Neuronal stem cell (in vitro differentiated cells): ENCODE results near the gene RNF4.

ENCODE experiments used
- DNase-seq: peaks from one replicate; pipeline ENCODE4 v3.0.0-alpha.2; 2013; ENCODE audit warnings: low spot score
- H2AFZ ChIP-seq: one replicate; pipeline ENCODE4 v1.6.1; 2013; ENCODE audit warnings: mild to moderate bottlenecking, low read length, inconsistent platforms
- H2AK5ac ChIP-seq: 2 replicates; pipeline ENCODE4 v1.6.1; 2013; ENCODE audit warnings: low read depth, mild to moderate bottlenecking, inconsistent platforms, low read length, moderate library complexity, mixed read lengths
- H2BK120ac ChIP-seq: 2 replicates; pipeline ENCODE4 v1.6.1; 2013; ENCODE audit warnings: low read depth, mild to moderate bottlenecking, inconsistent platforms, low read length, moderate library complexity, mixed read lengths
- H2BK12ac ChIP-seq: one replicate; pipeline ENCODE4 v1.6.1; 2013; ENCODE audit warnings: low read length, inconsistent platforms
- H2BK15ac ChIP-seq: 2 replicates; pipeline ENCODE4 v1.6.1; 2013; ENCODE audit warnings: mild to moderate bottlenecking, low read length, inconsistent platforms, mixed read lengths
- H2BK5ac ChIP-seq: one replicate; pipeline ENCODE4 v1.6.1; 2013; ENCODE audit warnings: inconsistent platforms, mild to moderate bottlenecking, low read length, moderate library complexity
- H3K14ac ChIP-seq: one replicate; pipeline ENCODE4 v1.6.1; 2013; ENCODE audit warnings: low read length, inconsistent platforms
- H3K18ac ChIP-seq: 2 replicates; pipeline ENCODE4 v1.6.1; 2013; ENCODE audit warnings: low read length, inconsistent platforms
- H3K23ac ChIP-seq: 2 replicates; pipeline ENCODE4 v1.6.1; 2013; ENCODE audit warnings: low read depth, mild to moderate bottlenecking, mixed read lengths, low read length, inconsistent platforms; ENCODE audit not compliant: poor library complexity
- H3K27ac ChIP-seq: replicated peaks from 3 replicates; pipeline ENCODE4 v1.5.1; 2013; ENCODE audit warnings: low read length, inconsistent platforms
- H3K27me3 ChIP-seq, 3 experiments: 2 replicates each; pipeline ENCODE4 v1.6.1; 2013; ENCODE audit warnings: low read length in 3 of 3, mild to moderate bottlenecking in 2 of 3, inconsistent platforms in 1 of 3, low read depth in 1 of 3, mixed read lengths in 1 of 3, moderate library complexity in 1 of 3; ENCODE audit not compliant: control insufficient read depth in 3 of 3, insufficient read depth in 3 of 3
- H3K36me3 ChIP-seq, 2 donors: replicated peaks in 1 of 2; 2 replicates each; pipeline ENCODE4 v1.6.1; 2013; ENCODE audit warnings: low read length in 2 of 2; ENCODE audit not compliant: control insufficient read depth in 2 of 2, insufficient read depth in 2 of 2
- H3K4ac ChIP-seq: 2 replicates; pipeline ENCODE4 v1.6.1; 2013; ENCODE audit warnings: inconsistent platforms, mild to moderate bottlenecking, low read length, moderate library complexity
- H3K4me1 ChIP-seq, 2 donors: 1 replicate in 1 of 2; 2 replicates in 1 of 2; pipeline ENCODE4 v1.6.1; 2013; ENCODE audit warnings: low read length in 2 of 2, low read depth in 1 of 2; ENCODE audit not compliant: control insufficient read depth in 2 of 2, insufficient read depth in 1 of 2
- H3K4me2 ChIP-seq: one replicate; pipeline ENCODE4 v1.6.1; 2013; ENCODE audit warnings: mild to moderate bottlenecking, low read length, inconsistent platforms; ENCODE audit not compliant: insufficient read depth, poor library complexity, severe bottlenecking
- H3K4me3 ChIP-seq, 2 donors: 2 replicates each; pipeline ENCODE4 v1.5.1; 2013; ENCODE audit warnings: low read length in 2 of 2, mild to moderate bottlenecking in 2 of 2, inconsistent platforms in 1 of 2, moderate library complexity in 1 of 2
- H3K79me1 ChIP-seq: one replicate; pipeline ENCODE4 v1.6.1; 2013; ENCODE audit warnings: low read depth, mild to moderate bottlenecking, inconsistent platforms, low read length, moderate library complexity
- H3K9ac ChIP-seq: one replicate; pipeline ENCODE4 v1.6.1; 2013; ENCODE audit warnings: mild to moderate bottlenecking, low read depth, low read length, inconsistent platforms; ENCODE audit not compliant: poor library complexity
- H3K9me3 ChIP-seq, 2 donors: replicated peaks in 1 of 2; 2 replicates each; pipeline versions ENCODE3 to v1.6.1; 2013; ENCODE audit warnings: low read length in 2 of 2, mild to moderate bottlenecking in 2 of 2, inconsistent platforms in 1 of 2, low read depth in 1 of 2, mixed read lengths in 1 of 2, moderate library complexity in 1 of 2; ENCODE audit not compliant: control insufficient read depth in 2 of 2, insufficient read depth in 1 of 2
- H4K8ac ChIP-seq: one replicate; pipeline ENCODE4 v1.6.1; 2013; ENCODE audit warnings: low read depth, mild to moderate bottlenecking, inconsistent platforms, low read length, moderate library complexity
- H4K91ac ChIP-seq: one replicate; pipeline ENCODE4 v1.6.1; 2013; ENCODE audit warnings: low read length, low read depth, mild to moderate bottlenecking, inconsistent platforms; ENCODE audit not compliant: poor library complexity
- WGBS, 2 donors: extraction: QIAGEN DNeasy Blood & Tissue Kit; methylation state at CpG; one replicate each; pipeline ENCODE4 v1.1.7; 2013; ENCODE audit warnings: missing lambda C conversion rate in 2 of 2, mixed read lengths in 1 of 2; ENCODE audit not compliant: insufficient read length in 2 of 2, insufficient replicate concordance in 1 of 2; ENCODE audit errors: extremely low coverage in 2 of 2; 5-methylcytosine and 5-hydroxymethylcytosine counted together

Gene RNF4

DNA sequence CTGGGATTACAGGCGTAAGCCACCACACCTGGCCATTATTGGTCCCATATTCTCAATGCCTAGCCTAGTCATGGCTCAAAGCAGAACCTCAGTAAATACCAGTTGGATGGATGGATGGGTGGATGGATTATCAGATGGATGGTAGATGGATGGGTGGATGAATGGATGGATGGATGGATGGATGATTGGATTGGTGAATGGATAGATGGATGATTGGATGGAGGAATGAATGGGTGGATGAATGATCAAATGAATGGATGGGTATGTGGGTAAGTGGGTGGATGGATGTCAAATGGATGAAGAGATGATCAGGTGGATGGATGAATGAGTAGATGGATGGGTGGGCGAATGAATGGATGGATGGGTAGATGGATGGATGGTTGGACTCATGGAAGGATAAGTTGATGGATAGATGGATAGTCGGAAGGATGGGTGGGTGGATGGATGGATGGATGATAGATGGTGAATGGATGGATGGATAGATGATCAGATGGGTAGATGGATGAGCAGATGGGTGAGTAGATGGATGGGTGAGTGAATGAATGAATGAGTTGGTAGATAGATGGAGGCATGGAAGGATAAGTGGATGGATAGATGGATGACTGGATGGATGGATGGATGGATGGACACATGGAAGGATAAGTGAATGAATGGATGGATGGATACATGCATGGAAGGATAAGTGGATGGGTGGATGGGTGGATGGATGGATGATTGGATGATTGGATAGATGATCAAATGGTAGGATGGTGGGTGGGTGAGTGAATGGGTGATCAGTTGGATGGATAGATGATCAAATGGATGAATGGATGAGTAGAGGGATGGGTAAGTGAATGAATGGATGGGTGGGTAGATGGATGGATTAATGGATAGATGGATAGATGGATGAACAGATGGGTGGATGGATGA, 22.0 kb upstream of the RNF4 start:
- DNase-seq, result no peak
- H3K9ac ChIP-seq, result no peak overlapping the region
- H2BK15ac ChIP-seq, result no peak overlapping the region
- H2AFZ ChIP-seq, result no peak overlapping the region
- no peak overlapping the region for H2AK5ac ChIP-seq
- peaks cover 0 to 32% (median 0%) of the 10 kb centered on the region in 3 experiments for H3K27me3 ChIP-seq
- H3K27ac ChIP-seq, result no peak overlapping the region
- no peak overlapping the region for H3K14ac ChIP-seq
- H3K79me1 ChIP-seq, result no peaks in the 10 kb centered on the region
- no peak overlapping the region for H3K4me3 ChIP-seq
- H3K23ac ChIP-seq, result no peak overlapping the region
- no peak overlapping the region for H2BK120ac ChIP-seq
- no peak overlapping the region for H3K18ac ChIP-seq
- H3K4me2 ChIP-seq, result no peak overlapping the region
- H2BK12ac ChIP-seq, result no peak overlapping the region
- no peak overlapping the region for H3K4ac ChIP-seq
- 100% methylated on average over 1 of the region's 3 CpGs for WGBS, 2 donors
- H3K9me3 ChIP-seq, result no peaks in the 10 kb centered on the region
- H2BK5ac ChIP-seq, result no peak overlapping the region
- peaks cover 1 to 5% of the 10 kb centered on the region in 2 donors for H3K4me1 ChIP-seq
- no peak overlapping the region for H4K91ac ChIP-seq
- H4K8ac ChIP-seq, result no peak overlapping the region
- H3K36me3 ChIP-seq, result no peaks in the 10 kb centered on the region

DNA sequence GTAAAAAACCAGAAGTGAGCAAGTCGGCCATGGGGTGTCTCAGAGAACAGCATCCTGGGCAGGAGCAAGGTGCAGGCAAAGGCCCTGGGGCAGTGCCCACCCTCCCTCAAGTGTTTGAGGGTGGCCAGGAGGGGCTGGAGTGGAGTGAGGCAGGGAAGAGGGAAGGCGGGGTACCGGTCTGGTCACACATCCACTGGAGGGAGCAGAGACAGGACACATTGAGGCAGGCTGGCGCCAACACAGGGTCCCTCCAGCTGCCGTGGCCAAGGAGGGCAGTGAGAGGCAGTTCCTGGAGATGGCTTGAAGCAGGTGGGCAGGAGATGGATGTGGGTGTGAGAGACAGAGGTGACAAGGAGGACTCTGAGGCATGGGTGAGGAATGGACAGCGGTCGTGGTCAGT, 20.3 kb upstream of the RNF4 start:
- H2AFZ ChIP-seq, result no peak overlapping the region
- no peaks in the 10 kb centered on the region for H3K36me3 ChIP-seq
- H3K9ac ChIP-seq, result no peak overlapping the region
- no peak overlapping the region for H2AK5ac ChIP-seq
- H3K9me3 ChIP-seq, result no peaks in the 10 kb centered on the region
- H3K4me1 ChIP-seq, result peaks cover 0 to 5% of the 10 kb centered on the region in 2 donors
- no peak overlapping the region for H2BK12ac ChIP-seq
- H3K27me3 ChIP-seq, result peaks cover 0 to 40% (median 0%) of the 10 kb centered on the region in 3 experiments
- H3K18ac ChIP-seq, result no peak overlapping the region
- H3K79me1 ChIP-seq, result no peaks in the 10 kb centered on the region
- H2BK5ac ChIP-seq, result no peak overlapping the region
- H3K27ac ChIP-seq, result no peak overlapping the region
- H3K23ac ChIP-seq, result no peak overlapping the region
- no peak overlapping the region for H3K4me3 ChIP-seq
- no peak overlapping the region for H3K4me2 ChIP-seq
- H3K14ac ChIP-seq, result no peak overlapping the region
- no peak overlapping the region for H3K4ac ChIP-seq
- H4K91ac ChIP-seq, result no peak overlapping the region
- no peak overlapping the region for H4K8ac ChIP-seq
- no peak for DNase-seq
- H2BK120ac ChIP-seq, result no peak overlapping the region
- no peak overlapping the region for H2BK15ac ChIP-seq
- WGBS, 2 donors, result no CpG with 5 or more reads among the region's 7 CpGs

DNA sequence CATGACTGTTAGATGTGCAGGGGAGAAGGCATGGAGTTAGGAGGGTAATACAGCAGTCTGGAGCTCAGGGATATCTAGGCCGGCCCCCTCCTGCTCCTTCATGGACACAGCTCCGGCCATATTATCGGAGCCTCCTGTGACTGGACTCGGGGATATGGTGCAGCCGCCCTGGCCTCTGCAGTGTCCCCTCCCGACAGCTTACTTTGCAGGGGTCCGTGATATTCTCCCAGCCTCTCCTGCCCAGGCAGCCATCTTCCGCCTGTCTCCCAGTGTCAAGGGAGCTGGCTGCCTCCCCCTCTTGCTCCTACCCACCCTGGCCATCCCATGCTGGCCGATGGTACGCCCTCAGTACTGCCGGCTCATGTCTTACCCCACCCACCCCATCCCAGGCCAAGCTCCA, 19.9 kb upstream of the RNF4 start:
- no peak for DNase-seq
- no peak overlapping the region for H3K9ac ChIP-seq
- no peak overlapping the region for H3K18ac ChIP-seq
- no peak overlapping the region for H3K23ac ChIP-seq
- no peaks in the 10 kb centered on the region for H3K36me3 ChIP-seq
- no peak overlapping the region for H3K4me3 ChIP-seq
- no peak overlapping the region for H3K14ac ChIP-seq
- no peaks in the 10 kb centered on the region for H3K9me3 ChIP-seq
- no peak overlapping the region for H3K4me2 ChIP-seq
- H4K91ac ChIP-seq, result no peak overlapping the region
- H3K4me1 ChIP-seq, result peaks cover 0 to 5% of the 10 kb centered on the region in 2 donors
- H2BK5ac ChIP-seq, result no peak overlapping the region
- no CpG with 5 or more reads among the region's 11 CpGs for WGBS, 2 donors
- no peak overlapping the region for H2BK15ac ChIP-seq
- H3K4ac ChIP-seq, result no peak overlapping the region
- H2BK120ac ChIP-seq, result no peak overlapping the region
- peaks cover 0 to 40% (median 0%) of the 10 kb centered on the region in 3 experiments for H3K27me3 ChIP-seq
- no peak overlapping the region for H2AFZ ChIP-seq
- H4K8ac ChIP-seq, result no peak overlapping the region
- no peak overlapping the region for H2BK12ac ChIP-seq
- H3K27ac ChIP-seq, result no peak overlapping the region
- H2AK5ac ChIP-seq, result no peak overlapping the region
- no peaks in the 10 kb centered on the region for H3K79me1 ChIP-seq

DNA sequence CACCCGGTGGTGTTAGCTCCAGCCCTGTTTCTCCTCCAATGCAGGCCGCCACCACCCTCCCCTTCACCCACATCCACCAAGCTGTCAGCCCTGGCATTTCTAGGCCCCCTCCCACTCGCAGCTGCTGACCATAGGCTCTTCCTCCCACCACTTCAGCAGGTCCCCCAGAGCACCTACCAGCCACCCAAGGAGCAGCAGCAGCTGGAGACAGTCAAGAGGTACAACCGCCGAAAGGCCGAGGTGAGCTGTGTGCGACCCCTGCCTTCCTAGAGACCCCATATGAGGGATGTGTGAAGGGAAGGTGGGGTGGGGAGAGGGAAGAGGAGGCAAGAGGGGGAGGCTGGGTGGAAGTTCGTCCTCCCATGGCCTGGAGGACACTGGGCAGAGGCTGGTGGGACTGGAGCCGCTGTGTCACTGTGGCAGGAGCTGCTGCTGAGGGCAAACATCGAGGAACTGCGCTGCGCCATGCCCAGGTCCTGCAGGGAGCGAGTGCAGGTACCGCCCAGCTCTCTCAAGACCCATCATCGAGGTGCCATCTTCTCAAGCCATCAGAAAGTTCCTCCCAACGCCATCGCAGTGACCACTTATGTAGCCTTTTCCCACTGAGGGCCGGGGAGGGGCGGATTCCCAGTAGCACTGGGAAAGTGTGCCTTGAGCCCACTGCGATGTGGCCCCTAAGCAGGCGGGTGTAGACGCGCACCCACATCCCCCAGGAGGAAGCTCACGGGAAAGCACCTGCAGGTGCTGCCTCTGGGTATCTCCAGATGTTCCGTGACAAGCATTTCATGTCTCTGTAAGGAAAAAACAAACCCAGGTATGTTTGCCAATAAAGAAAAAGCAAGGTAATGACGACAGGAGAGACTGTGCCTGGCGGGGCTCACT, 19.2 kb upstream of the RNF4 start:
- no peaks in the 10 kb centered on the region for H3K79me1 ChIP-seq
- DNase-seq, result no peak
- peaks cover 0 to 40% (median 0%) of the 10 kb centered on the region in 3 experiments for H3K27me3 ChIP-seq
- no peak overlapping the region for H3K4me3 ChIP-seq
- no peak overlapping the region for H2BK12ac ChIP-seq
- no peak overlapping the region for H4K8ac ChIP-seq
- no peak overlapping the region for H2BK15ac ChIP-seq
- no CpG with 5 or more reads among the region's 27 CpGs for WGBS, 2 donors
- no peak overlapping the region for H3K4ac ChIP-seq
- no peaks in the 10 kb centered on the region for H3K36me3 ChIP-seq
- peak overlapping the region; percentile 50 for H3K14ac ChIP-seq
- no peak overlapping the region for H2AK5ac ChIP-seq
- peak overlapping the region; percentile 30 for H3K18ac ChIP-seq
- no peak overlapping the region for H3K9ac ChIP-seq
- H4K91ac ChIP-seq, result no peak overlapping the region
- H2BK120ac ChIP-seq, result no peak overlapping the region
- H3K23ac ChIP-seq, result no peak overlapping the region
- peaks cover 0 to 5% of the 10 kb centered on the region in 2 donors for H3K4me1 ChIP-seq
- no peak overlapping the region for H2BK5ac ChIP-seq
- no peak overlapping the region for H3K27ac ChIP-seq
- no peak overlapping the region for H3K4me2 ChIP-seq
- H2AFZ ChIP-seq, result no peak overlapping the region
- H3K9me3 ChIP-seq, result no peaks in the 10 kb centered on the region
